Nucleus accumbens (tissue), 56 donors: ENCODE measurements around the gene OR5B12.
"Not testable (repeated sequence)": the region's sequence is repeated elsewhere in the genome, so short reads cannot be mapped to it uniquely, and the experiment has no call there.

Experiments
- DNase-seq, 56 donors: peaks; one replicate each; lab custom pipeline; 2025; lab: John Stamatoyannopoulos, UW

The OR5B12 gene

GRCh38 chr11:58442136-58442535, at the start of gene OR5B12:
Gene OR5B12, minus strand, starts transcription at chr11:58442236. Its CDS starts 2,085 bp downstream, at chr11:58440151.
- no peak for DNase-seq

GRCh38 chr11:58490827-58491226, 48.8 kb upstream of the OR5B12 start:
- DNase-seq: no peak

GRCh38 chr11:58487170-58487569, 45.1 kb upstream of the OR5B12 start:
- no peak for DNase-seq

- no peak for DNase-seq
These were observed 43.9 kb upstream of the OR5B12 start for GRCh38 chr11:58485961-58486360.

- no peak for DNase-seq
These were observed 29.9 kb upstream of the OR5B12 start for GRCh38 chr11:58471892-58472291.

- DNase-seq: no peak
These were observed 24.3 kb upstream of the OR5B12 start for GRCh38 chr11:58466293-58466692.

GRCh38 chr11:58465690-58466089, 23.7 kb upstream of the OR5B12 start:
- DNase-seq: no peak

GRCh38 chr11:58451585-58451984, 9.5 kb upstream of the OR5B12 start:
- DNase-seq: no peak

- DNase-seq: no peak
These were observed 4.3 kb upstream of the OR5B12 start for GRCh38 chr11:58446294-58446693.

- no peak for DNase-seq
These were observed 2.3 kb upstream of the OR5B12 start for GRCh38 chr11:58444300-58444699.

- no peak for DNase-seq
These were observed 3.5 kb downstream of the OR5B12 start for GRCh38 chr11:58438486-58438885.

GRCh38 chr11:58434217-58434616, 7.8 kb downstream of the OR5B12 start:
- DNase-seq: no peak

GRCh38 chr11:58433638-58434203, 8.3 kb downstream of the OR5B12 start:
- no peak for DNase-seq

GRCh38 chr11:58429273-58429672, 12.8 kb downstream of the OR5B12 start:
- no peak for DNase-seq

GRCh38 chr11:58428021-58428420, 14.0 kb downstream of the OR5B12 start, which contains the start of gene OR5B2:
Gene OR5B2, minus strand, starts transcription at chr11:58428121. Its CDS starts 4,860 bp downstream, at chr11:58423261.
- no peak for DNase-seq

- no peak for DNase-seq
These were observed 35.3 kb downstream of the OR5B12 start, which contains the start of gene OR5B3 for GRCh38 chr11:58406774-58407173. Gene OR5B3, minus strand, starts transcription at chr11:58406874. Its CDS starts 3,465 bp downstream, at chr11:58403409.

GRCh38 chr11:58399622-58400021, 42.4 kb downstream of the OR5B12 start:
- DNase-seq: not testable (repeated sequence)

GRCh38 chr11:58395581-58395980, 46.5 kb downstream of the OR5B12 start:
- no peak for DNase-seq

- DNase-seq: no peak
These were observed 47.8 kb downstream of the OR5B12 start for GRCh38 chr11:58394195-58394594.

- no peak for DNase-seq
These were observed 49.3 kb downstream of the OR5B12 start for GRCh38 chr11:58392746-58393145.

- DNase-seq: no peak
These were observed 50.2 kb downstream of the OR5B12 start for GRCh38 chr11:58391879-58392278.

- DNase-seq: no peak
These were observed 51.4 kb downstream of the OR5B12 start for GRCh38 chr11:58390551-58391063.
